ENCODE data around the gene KIAA0319L.
A peak's percentile ranks its signal among the peaks of the same experiment; 100 is the strongest.

KIAA0319L gene

DNA sequence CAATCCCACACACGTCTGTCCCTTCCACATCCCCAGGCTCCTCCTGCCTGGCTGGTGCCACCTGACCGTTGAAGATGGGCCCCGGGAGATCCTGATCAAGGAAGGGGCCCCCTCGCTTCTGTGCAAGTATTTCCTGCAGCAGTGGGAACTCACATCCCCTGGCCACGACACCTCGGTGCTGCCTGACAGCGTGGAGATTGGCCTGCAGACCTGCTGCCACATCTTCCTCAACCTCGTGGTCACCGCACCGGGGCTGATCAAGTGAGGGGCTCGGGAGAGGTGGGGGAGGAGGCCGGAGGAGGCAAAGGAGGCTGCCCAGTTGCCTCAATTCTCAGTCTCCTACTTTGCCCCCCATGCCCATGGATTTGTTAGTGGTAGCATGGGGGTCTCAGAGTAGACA, 6.0 kb upstream of the KIAA0319L start:
- no peak for DNase-seq (ENCODE audit: low read depth in 2 of 2)

DNA sequence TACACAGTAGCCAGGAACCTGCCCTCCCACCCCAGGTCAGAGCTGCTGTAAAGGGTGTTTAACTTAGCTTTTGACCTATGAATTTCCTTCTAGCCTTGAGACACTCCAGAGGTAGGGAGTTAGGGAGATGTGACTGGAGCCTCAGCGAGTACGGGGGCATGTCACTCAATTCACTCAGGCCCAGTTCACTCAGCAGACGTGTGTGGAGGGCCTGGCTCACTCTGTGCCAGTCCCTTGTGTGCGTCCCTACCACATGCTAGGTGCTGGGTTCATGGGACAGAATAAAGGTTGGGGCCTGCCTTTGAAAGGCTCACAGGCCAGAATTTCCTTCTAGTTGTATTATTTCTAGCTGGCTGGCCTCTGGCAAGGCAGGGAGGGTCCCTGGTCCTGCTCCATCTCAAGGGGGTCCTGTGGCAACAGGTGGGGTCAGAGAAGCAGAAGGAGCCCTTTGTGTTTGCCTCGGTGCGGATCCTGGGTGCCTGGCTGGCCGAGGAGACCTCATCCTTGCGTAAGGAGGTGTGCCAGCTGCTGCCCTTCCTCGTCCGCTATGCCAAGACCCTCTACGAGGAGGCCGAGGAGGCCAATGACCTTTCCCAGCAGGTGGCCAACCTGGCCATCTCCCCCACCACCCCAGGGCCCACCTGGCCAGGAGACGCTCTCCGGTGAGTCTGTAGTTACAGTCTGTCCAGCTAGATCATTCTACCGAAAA, 4.9 kb upstream of the KIAA0319L start:
- no peak for DNase-seq (ENCODE audit: low read depth in 2 of 2)

DNA sequence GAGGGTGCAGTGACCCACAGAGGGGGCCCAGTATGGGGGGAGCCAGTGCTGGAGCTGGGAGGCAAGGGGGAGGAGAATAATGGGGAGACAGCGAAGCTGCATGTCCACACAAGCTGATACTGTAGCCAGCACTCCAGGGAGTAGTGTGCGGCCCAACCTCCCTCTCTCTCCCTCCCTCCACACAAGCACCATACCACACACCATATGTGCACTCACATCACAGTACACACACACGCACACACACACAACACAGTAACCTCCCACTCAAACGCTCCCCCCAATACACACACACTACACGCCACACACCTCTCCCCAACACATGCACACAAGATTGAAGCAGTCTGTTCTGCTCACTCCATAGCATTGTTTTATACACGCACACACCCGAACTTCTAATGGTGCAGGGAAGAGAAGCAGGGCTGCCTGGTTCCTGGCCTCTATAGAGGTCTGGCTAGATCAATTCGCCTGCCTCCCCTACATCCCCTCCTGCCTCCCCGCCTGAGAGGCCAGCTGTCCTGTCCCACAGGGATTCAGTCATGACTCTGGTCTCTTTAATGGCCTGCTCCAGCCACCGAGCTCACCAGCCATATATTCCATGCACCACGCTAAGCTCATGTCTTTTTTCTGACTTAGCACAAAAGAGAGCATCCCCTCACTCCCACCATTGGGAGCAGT, 4.2 kb upstream of the KIAA0319L start:
- no peak for DNase-seq (ENCODE audit: low read depth in 2 of 2)

GRCh38 chr1:35560256-35561225, 3.3 kb upstream of the KIAA0319L start:
- no peak for DNase-seq (ENCODE audit: low read depth in 2 of 2)

DNA sequence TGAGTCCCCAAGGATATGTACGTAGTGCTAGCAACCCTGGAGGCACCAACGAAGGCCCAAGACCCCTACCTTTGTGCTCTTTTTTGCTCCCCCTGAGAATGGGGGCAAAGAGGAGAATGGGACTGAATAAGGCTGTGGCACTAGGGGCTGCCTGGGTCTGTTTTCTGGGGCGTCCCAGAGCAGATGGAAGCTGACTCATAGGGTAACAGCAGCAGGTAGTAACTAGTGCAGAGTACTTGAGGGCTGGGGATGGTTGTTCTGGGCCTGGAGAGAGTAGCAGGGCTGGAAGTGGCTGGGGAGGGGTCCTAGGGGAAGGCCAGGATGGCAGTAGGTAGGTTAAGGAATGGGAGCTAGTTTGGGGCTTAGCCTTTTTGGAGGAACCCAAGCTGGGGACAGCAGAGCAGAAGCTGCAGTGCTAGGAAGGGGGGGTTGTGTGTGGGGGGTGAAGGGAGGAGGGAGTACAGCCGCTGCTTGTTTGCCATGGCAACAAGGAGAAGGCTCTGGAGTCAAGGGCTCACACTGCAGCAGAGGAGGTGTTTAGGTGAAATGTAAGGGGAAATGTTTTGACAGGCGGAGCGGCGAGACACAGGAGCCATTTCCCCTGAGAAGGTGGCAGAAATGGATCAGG, 2.2 kb upstream of the KIAA0319L start:
- DNase-seq (ENCODE audit: low read depth in 2 of 2), result no peak

DNA sequence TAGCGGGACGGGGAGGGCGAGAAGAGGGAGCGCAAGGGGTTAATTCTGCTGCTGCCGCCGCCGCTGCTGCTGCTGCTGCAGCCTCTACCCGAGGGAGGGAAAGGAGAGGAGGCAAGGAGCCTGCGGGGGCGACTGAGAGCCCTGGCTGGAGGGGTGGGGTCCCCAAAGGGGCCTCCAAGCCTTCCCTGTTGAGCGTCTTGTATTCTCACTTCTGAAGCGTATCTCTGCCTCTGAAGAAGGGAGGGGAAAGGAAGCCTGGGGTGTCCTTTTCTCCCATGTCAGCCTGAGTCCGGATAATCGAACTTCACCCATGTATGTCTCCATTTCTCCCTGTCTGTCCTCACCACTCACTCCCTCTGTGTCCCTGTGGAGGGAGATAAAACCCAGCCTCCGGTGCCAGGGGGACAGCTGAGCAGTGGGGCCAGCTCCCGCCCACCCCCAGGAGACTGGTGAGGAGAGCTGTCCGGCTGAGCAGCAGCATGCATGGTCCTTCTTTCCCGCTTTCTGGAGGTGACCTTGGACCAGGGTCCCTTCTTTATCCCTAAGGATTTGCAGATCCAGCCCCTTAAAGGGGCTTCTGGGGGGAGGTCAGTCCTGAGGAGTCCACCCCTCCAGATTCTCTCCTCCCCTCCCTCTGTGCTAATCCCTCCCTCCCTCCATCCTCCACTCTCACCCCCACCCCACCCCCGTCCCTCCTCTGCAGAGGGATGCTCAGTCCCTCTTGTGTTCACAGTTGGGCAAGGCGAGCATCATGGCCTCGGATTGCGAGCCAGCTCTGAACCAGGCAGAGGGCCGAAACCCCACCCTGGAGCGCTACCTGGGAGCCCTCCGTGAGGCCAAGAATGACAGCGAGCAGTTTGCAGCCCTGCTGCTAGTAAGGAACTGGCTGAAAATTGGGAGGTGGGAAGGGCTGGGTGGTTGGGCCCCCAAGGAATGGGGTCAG, 1.4 kb upstream of the KIAA0319L start:
- DNase-seq (ENCODE audit: low read depth in 2 of 2), result no peak

DNA sequence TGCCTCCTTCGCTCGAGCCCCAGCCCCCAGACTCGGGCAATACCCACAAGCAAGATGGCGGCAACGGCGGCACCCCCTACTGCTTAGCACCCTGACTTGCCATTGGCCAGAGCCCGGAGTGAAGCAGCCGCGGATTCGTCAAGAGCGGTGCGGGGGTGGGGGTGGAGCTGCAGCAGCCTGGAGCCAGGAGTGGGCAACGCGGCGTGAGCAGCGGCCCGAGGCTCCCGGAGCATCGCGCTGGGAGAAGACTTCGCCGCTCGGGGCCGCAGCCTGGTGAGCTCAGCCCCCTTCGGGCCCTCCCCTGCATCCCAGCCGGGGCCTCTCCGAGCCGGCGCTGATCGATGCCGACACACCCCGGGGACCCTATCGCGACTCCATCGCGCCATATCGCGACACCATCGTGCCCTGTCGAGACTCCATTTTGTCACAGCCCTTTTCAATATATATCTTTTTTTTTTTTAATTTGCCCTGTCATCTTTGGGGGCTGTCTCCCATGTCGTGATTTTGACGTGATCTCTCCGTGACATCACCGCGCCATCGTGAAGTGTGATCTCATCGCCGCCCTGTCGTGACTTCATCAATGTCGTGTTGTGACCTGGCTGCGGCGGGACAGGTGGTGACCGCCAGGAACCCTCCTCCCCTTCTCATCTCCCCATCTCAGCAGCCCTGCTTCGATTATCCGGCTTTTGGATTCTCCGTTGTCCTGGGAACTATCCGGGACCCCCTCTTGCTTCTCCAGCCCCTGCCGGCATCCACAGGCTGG, 589 bp upstream of the KIAA0319L start, which contains the start of gene NCDN:
NCDN (plus strand) TSS at position 189 of the 763 bp plus-strand sequence; CDS start at position 581, 392 bp downstream.
- DNase-seq (ENCODE audit: low read depth in 2 of 2), result peak; percentile 89 to 90

DNA sequence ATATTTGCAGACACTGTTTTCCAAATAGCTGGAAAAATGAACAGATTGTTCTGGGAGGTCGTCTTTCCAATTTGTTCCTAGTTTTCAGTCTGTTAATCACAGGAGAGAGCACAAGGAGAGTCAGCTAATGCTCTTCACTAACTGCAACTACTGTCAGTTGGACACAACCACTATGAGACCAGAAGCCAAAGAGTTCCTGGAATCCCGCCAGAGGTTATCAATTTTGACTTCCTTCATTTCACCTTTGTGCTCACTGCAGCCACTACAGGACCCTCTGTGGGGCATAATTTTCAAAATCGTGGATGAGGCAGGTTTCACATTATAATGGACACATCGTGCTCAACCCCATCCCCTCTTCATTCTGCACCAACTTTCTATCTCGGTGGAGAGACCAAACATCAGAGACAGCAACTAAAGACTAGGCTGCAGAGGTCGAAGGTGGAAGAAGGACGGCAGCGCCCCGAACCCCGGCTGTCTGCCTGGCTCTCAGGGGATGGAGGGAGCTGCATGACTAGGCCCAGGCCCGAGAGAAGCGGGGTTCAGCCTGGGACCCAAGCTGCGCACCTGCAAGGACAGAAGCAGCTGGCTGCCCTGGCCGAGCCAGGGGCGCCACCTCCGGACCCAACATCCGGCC, 602 bp downstream of the KIAA0319L start:
- no peak for DNase-seq (ENCODE audit: low read depth in 2 of 2)

- no peak for DNase-seq (ENCODE audit: low read depth in 2 of 2)
These were observed 1.4 kb downstream of the KIAA0319L start for GRCh38 chr1:35555601-35556477.

GRCh38 chr1:35555212-35555584, 2.0 kb downstream of the KIAA0319L start:
- no peak for DNase-seq (ENCODE audit: low read depth in 2 of 2)

DNA sequence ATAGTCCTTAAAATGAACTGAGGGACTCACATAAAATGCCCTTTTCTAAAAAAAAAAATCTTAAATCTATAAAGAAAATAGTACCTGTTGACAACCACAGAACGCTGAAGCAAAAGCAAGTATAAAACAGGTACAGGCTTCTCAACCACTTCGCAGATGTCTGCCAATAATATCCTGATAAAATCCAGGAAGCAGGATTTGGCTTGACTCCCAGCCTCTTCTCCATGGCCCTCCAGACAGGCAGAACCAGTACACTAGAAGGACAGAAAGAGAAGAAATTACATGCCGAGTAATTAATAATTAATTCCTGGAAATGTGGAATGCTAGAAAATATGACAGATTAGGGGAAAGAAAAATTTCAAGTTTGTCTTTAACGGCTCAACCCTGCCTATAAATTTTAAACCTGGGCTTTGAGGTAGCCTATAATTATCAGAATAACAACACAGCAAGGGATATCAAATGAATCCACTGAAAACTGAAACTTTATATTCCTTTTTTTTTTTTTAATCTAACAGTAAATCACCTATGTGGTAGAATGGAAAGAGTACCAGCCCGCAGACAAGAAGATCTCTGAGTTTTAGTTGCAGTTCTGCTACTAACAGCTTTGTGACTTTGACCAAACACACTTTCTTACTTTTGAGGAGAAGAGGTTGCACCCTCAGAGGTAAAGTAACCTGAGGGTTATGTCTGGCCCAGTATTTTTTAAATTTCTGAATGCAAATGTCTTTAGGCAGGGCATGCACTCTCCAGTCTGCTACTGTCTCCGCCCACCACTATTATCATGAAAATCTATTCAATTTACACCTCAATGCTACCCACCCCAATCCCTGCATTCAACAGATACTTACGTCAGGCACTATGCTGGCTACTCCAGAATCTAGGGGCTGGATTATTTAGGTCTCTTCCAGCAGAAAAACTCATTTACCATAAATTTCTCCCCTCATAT, 2.7 kb downstream of the KIAA0319L start:
- DNase-seq (ENCODE audit: low read depth in 2 of 2), result no peak

GRCh38 chr1:35553851-35554250, 3.4 kb downstream of the KIAA0319L start:
- no peak for DNase-seq (ENCODE audit: low read depth in 2 of 2)

DNA sequence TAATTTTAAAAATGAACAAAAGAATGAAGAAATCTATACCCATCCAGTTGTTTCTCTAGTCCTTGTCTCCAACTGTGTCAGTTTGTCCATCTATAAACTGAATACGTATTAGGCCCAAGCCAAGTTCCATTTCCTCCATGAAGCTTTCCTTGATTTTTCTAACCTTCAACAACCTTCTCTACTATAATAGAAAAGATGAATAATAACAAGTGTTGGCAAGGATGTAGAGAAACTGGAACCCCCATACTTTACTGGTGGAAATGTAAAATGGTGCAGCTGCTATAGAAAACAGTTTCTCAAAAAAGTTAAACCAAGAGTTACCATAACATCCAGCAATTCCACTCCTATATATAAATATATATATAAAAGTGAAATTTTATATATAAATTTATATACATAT, 10.6 kb downstream of the KIAA0319L start:
- no peak for DNase-seq (ENCODE audit: low read depth in 2 of 2)

- DNase-seq (ENCODE audit: low read depth in 2 of 2), result no peak
These were observed 12.2 kb downstream of the KIAA0319L start for GRCh38 chr1:35544976-35545375.

- no peak for DNase-seq (ENCODE audit: low read depth in 2 of 2)
These were observed 17.4 kb downstream of the KIAA0319L start for GRCh38 chr1:35539824-35540261.

GRCh38 chr1:35539073-35539823, 18.0 kb downstream of the KIAA0319L start:
- DNase-seq (ENCODE audit: low read depth in 2 of 2), result no peak
